NCI-H1436 treated with DMSO at 0.1 percent for 48 hours (cell line): ENCODE results near the gene SIN3A.
"Not testable (repeated sequence)": the region's sequence is repeated elsewhere in the genome, so short reads cannot be mapped to it uniquely, and the experiment has no call there.

ENCODE experiments used
- DNase-seq: peaks from one replicate; lab custom pipeline; 2025; lab: John Stamatoyannopoulos, UW

SIN3A gene

DNA sequence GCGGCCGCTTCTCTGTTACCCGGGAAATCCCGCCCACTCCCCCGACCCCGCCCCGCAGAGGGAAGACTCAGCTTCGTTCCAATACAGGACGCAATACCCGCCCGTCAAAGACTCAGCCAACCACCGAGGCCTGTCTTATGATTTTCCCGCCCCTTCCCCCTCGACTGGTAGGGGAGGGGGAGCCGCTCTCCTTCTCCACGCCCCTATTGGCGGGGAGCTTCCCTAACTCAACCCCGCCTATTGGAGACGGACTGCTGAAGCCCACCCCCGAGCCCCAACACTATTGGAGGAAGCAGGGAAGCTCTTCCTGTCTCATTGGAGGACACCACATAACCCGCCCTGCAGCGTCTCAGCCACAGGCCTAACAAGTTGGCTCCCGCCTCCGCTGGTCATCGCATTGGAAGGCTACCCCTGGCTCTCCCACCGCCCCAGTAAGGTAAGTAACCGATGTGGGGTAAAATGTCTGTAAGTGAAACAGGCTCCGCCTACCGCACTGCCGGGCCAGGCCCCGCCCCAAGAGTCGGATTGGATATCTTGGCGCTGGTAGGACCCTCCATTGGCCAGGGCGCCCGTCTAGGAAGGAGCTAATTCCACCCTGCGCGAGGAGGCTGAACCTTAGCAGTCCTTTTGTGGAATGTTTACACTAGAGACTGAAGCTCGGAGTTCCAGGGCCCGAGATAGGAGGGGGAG, at the start of gene SIN3A:
Gene SIN3A (minus strand): TSS at position 17 of the 690 bp plus-strand sequence. CDS start 21,315 bp downstream, outside the sequence.
- peak; percentile 98 for DNase-seq

GRCh38 chr15:75493732-75494131, 42.2 kb upstream of the SIN3A start:
- DNase-seq = no peak

DNA sequence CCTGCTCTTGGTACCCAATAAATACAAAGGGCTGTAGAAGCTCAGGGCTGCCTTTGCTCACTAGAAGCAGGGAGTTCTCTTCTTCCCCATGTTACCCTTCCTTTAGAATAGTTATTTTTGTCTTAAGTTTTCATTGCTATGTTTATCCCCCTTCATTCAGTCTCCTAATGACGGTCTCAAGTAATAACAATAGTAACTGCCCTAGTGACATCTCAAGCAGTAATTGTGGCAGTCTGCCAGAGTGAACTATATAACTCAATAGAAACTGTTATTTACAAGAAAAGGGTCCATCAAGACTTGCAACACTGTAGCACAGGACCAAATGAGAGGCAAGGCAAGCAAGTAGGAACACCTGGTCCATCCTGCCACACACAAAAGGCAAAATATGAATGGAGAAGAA, 32.5 kb upstream of the SIN3A start:
- DNase-seq = no peak

DNA sequence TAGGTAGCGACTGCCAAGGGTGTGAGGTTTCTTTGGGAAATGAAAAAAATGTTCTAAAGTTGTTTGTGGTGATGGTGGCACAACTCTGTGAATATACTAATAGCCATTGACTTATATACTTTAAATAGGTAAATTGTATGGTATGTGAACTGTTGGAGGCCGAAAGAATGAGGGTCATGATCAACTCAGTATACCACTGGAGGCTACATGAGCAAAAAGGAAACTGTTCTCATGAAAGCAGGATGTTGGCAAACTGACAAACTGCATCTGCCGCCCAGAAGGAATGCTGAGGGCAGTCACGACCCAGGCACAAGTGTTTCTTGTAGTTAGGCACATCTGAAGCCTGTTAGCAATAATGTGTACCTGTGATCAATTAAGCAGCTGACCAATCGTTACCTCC, 32.1 kb upstream of the SIN3A start:
- not testable (repeated sequence) for DNase-seq

- DNase-seq = no peak
These were observed 31.6 kb upstream of the SIN3A start for GRCh38 chr15:75483106-75483505.

DNA sequence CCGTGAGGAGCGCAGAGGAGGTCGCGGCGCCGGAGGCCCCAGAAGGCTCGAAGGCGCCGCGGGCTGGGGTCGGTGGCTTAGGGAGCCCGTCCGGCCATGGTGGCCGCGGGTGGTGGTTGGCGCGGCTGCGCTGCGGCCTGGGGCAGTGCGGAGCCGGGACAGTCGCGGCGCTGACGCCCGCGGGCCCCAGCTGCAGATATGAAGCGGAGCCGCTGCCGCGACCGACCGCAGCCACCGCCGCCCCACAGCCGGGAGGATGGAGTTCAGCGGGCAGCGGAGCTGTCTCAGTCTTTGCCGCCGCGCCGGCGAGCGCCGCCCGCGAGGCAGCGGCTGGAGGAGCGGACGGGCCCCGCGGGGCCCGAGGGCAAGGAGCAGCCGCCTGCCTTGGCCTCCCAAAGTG, 29.0 kb upstream of the SIN3A start:
- DNase-seq = not testable (repeated sequence)

GRCh38 chr15:75479670-75480069, 28.2 kb upstream of the SIN3A start:
- no peak for DNase-seq

DNA sequence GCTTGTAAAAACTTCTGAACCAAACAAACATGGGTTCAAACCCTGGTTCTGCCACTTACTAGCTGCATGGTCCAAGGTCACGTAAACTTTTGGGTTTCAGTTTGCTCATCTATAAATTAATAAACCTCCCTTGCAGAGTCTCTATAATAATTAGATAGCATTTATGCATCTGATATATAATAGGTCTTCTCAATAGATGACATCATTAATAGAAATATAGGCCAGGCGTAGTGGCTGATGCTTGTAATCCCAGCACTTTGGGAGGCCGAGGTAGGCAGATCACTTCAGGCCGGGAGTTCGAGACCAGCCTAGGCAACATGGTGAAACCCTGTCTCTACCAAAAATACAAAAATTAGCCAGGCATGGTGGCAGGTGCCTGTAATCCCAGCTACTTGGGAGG, 25.6 kb upstream of the SIN3A start:
- DNase-seq = not testable (repeated sequence)

- no peak for DNase-seq
These were observed 17.6 kb upstream of the SIN3A start for GRCh38 chr15:75468913-75469598.

- no peak for DNase-seq
These were observed 9.2 kb upstream of the SIN3A start for GRCh38 chr15:75460646-75461045.

- DNase-seq = no peak
These were observed 8.1 kb upstream of the SIN3A start for GRCh38 chr15:75459581-75459980.

DNA sequence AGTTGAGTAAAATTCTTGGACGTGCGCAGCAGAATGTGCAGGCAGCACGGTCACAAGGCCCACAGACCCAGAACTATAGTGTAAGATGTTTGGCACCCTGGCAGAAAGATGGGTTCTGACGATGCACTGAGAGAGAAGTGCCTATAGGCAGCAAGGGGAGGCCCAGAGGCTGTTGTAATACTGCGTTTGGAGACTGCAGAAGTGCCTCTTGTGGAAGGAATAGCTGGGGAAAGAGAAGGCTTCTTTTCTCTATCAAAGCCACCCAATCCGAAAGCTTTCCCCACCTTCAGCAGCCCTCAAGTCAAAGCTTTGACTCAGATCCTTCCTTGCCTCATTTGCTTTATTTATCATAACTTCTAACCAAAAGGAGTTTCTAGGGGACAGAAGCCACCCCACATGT, 5.2 kb upstream of the SIN3A start:
- DNase-seq = no peak

DNA sequence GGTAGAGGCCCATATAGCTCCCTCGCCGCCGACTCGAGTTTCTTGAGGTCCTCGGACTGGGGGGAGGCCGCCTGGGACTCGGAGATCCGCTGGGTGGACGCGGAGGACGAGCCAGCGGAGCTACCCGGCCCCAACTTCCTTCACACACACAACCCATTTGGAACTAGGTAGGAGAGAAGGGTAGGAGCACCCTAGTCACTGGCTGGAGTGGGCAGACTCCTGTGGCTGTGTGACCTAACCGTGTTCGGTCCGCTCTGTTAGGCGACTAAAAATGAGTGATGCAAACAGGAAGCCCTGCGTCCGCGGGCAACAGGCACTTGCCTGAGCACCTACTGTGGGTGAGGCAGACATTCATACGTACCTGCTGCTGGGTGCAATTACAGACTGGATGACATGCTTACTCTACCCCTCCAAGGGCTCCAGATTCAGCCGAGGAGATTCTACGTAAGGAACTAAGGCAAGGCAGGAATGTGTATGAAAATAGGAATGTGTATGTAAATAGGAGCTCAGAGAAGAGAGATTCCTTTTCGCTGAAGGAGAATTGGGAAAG, 4.6 kb upstream of the SIN3A start:
- no peak for DNase-seq

DNA sequence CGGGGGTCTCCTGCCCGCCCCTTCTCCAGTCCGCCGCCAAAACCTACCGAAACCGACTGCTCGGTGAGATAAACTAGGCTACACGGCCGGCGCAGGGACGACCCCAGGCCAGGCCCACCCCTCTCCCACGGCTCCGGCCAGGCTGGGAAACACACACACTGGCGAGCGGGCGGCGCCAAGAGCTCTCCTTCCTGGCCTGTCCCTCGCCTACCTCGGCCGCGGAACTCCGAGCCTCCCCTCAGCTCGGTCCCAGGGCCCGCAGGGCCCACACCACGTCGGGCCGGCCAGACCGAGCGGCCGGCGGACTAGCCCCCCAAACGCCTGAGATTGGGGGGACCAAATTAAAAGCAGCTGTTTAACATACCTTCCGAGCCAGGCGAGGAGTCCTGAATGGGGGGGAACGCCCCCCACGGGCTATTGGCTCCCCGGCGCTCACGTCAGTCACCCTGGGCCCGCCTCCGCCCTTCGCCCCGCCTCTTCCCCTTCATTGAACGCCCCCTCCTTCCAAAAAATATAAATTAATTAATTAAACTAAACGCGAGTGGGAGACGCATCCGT, 4.0 kb upstream of the SIN3A start:
- DNase-seq = no peak

DNA sequence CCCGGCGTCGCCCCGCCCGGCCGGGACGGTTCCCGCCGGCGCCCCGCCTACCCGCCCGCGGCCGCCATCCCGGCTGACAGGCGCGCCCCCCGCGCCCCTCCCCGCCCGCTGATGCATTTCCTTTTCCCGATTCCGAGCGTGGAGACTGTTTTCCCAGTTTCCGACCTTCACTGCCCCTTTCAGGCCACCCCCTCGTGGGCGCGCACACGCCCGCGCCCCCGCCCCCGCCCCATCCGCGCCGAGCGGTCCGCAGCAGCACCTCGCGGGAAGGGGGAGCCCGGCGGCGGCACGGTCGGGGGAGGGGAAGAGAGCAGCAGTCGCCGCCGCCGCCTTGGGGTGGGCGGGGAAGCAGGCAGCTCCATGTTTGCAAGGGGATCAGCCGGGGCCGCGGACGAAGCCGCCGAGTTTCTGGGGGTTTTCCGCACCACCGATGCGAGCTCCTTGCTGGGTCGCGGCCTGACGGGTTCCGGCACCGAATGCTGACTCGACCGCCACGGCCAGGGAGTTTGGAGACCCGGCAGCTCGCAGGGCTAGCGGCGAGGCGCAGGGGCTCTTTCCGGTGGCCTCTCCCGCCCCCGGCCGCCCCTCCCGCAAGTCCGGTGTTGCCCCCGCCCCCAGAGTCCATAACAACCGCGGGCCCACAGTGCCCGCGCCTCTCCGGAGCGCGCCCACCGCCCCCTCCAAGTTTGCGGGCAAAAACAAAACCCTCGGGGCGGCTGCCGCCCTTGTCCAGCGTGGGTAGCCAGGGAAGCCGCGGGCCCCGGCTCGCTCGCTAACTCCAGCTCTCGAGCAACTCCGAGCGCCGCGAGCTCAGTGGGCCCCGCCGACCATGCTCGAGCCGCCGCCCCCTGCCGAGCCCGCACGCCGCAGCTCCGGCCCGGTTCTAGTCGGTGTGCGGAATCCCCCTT, 3.2 kb upstream of the SIN3A start:
- no peak for DNase-seq

DNA sequence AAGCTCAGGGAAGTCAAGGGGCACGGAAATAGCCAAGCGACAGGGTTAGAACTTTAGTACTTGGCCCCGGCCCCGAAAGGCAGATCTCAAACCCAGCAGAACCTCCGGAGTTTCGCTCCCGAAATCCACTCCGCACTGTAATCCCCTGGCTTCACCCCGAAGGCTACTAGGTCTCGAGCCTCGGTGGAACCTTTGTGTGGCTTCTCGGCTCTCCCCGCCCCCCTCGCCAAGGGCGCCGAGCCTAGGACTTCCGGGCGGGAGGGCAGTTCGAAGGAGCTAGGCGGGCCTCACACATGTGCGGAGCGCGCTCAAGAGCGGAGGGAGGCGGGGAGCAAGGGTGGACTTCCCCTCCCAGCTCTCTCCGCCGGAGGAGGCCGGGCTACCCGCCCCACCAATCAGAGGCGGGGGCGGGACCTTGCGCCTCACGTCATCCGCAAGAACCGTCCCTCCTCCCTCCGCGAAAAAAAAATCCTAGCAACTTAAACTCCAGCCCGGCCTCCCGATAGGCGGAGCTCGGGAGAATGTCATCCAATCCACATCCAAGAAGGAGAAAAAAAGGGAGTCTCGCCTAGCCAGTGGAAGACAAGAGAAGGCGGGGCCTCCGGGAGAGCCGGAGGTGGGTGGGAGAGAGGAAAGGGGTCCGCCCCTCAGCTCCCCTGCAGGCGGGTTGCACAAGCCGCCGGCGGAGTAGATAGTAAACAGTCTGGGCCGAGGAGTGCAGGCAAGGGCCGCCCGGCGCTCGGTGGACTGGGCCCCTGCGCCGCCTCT, 2.4 kb upstream of the SIN3A start:
- DNase-seq = peak; percentile 97

DNA sequence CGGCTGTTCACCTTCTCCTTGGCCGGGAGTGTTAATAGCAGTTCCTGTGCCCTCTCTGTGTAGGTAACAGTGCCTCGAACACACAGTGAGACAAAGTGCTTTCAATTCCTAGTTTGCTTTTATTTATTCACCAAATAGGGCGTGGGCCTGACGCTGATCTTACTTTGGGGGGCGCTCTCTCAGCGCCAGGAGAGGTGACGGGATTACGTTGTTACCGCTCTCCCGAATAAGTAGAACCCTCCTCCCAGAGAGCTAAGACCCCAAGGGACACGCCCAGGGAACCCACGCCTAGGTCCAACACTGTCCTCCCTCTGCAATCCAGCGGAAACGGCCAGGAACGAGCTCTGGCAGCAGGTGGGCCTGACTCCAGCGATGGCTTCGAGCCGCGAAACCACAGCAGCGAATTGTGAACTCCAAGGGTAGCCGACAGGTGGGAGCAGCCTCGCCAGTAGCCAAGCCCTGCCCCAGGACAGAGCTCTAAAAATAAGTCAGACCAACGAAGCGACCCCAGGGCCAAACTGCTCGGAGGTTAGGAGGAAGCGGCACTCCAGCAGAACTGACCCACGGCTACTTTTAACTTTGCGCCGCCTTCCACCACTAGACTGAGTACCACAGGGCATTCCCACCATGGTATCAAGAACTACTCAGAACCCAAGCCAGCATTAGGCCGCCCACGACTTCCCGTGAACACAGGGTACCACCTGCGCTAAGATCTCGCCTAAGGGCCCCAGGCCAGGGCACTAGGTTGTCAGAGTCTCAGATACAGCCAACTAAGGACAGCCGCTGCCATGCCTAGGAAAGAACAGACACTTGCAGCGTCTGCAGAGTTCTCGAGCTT, 1.6 kb upstream of the SIN3A start:
- no peak for DNase-seq

DNA sequence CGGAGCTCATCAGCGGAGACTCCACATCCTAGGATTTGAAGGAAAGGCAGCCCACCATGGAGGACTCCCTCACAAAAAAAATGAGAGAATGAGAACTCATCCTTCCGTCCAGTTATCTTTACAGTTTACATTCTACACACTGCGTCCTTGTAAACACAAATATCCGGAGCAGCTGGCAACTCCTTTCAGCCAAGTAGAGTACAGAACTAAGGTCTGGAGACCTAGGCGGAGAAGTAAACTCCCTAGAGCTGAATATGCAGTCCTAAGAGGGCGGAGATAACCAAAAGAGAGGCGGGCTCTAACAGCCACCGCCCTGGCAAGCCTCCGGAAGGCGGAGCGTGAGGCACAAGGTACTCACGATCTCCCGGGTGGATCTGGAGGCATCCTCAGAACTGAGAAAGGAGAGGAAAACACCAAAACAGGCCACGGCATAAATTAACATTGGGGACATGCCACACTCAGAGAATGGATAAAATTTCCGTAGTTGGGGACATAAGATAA, 924 bp upstream of the SIN3A start:
- peak; percentile 16 for DNase-seq

DNA sequence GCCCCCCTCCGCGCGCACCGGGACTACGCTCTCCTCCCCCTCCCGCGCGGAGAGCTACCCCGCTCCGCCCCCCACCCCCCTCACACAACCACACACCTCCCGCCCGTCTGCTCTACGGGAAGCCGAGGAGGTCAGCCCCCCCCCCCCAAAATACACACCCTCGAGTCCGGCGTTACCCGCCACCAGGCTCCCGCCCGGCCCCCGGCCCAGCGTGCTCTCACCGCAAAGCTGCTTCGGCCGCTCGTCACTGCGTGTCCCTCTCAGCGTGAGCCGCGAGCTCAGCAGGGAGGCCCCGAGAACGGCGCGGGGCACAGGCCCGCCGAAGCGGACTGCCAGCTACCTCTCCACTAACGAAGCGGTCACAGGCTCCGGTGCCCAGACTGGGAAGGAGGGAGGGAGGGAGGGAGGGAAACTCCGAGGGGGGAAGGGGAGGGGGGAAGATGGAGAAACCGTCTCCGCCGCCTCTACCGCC, 252 bp downstream of the SIN3A start:
- DNase-seq = no peak
